ENCODE measurements around the gene LINC00237. TPM values are rescaled to one million over a fixed set of nuclear protein-coding genes. Genes with fewer than 3 reads are reported as not detected.

The LINC00237 gene
- total RNA-seq, 1 experiment from 2014 or later = 0.90 TPM

- H2BK15ac ChIP-seq (ENCODE audit: low read depth, low read length) = no peak overlapping the region
- no peak overlapping the region for H3K27ac Mint-ChIP-seq
- H3K9me3 Mint-ChIP-seq = no peaks in the 10 kb centered on the region
Observed at GRCh38 chr20:21146215-21146614, 40.1 kb upstream of the LINC00237 start.

More at GRCh38 chr20:21146215-21146614, 40.1 kb upstream of the LINC00237 start:
- Histone ChIP-seq H3K56ac (ENCODE audit: insufficient read length, low read depth, low read length) (no peak overlapping the region), H3K9me3 (ENCODE audit: control insufficient read depth, low read depth, low read length) (no peaks in the 10 kb centered on the region), H3K27me3 (ENCODE audit: insufficient read depth, low read length) (no peaks in the 10 kb centered on the region), H2BK5ac (ENCODE audit: insufficient read length, low read length) (no peak overlapping the region), H2BK120ac (ENCODE audit: low read depth, low read length, poor library complexity, severe bottlenecking) (no peak overlapping the region), H3K23ac (ENCODE audit: insufficient read length, low read depth, low read length) (no peak overlapping the region), H3T11ph (ENCODE audit: low read length) (no peak overlapping the region), H3K9ac (ENCODE audit: extremely low read depth, insufficient read length, low read length) (no peak overlapping the region), H4K8ac (replicated peaks; ENCODE audit: insufficient read length, low read depth, low read length) (no peak overlapping the region), H3K27ac (ENCODE audit: insufficient read length, low read depth, low read length) (no peak overlapping the region), H3K4me1 (ENCODE audit: insufficient read depth, low read length) (no peaks in the 10 kb centered on the region), H2BK20ac (ENCODE audit: low read depth, low read length, poor library complexity, severe bottlenecking) (no peak overlapping the region), H2BK12ac (ENCODE audit: insufficient read length, low read depth, low read length) (no peak overlapping the region), H3K14ac (ENCODE audit: insufficient read depth, low read length) (no peak overlapping the region), H4K5ac (ENCODE audit: insufficient read length, low read depth, low read length) (no peak overlapping the region), H2AK5ac (ENCODE audit: insufficient read length, low read length) (no peak overlapping the region), H4K20me1 (ENCODE audit: control insufficient read depth, insufficient read depth, insufficient read length) (peaks cover 3% of the 10 kb centered on the region), H3K79me1 (ENCODE audit: insufficient read depth, low read depth, low read length, poor library complexity, severe bottlenecking) (no peaks in the 10 kb centered on the region), H2AFZ (ENCODE audit: low read length) (no peak overlapping the region), H3K4me2 (ENCODE audit: insufficient read depth, insufficient read length, low read length) (no peak overlapping the region), H3K79me2 (ENCODE audit: insufficient read depth, low read length) (no peaks in the 10 kb centered on the region), H3K4ac (ENCODE audit: low read depth, low read length) (no peak overlapping the region), H3K23me2 (ENCODE audit: insufficient read length, low read depth, low read length, poor library complexity, severe bottlenecking) (no peaks in the 10 kb centered on the region), H3K18ac (ENCODE audit: insufficient read length, low read depth, low read length) (no peak overlapping the region), H4K91ac (ENCODE audit: insufficient read length, low read depth, low read length) (no peak overlapping the region)
- DNase-seq = no peak
- TF ChIP-seq CTCF (conservative IDR thresholded peaks at IDR 0.05) = no peak
- peaks cover 3 to 11% (median 10%) of the 10 kb centered on the region in 3 experiments; a peak in 4 of 7 replicates for H3K36me3 Mint-ChIP-seq (ENCODE audit: insufficient read depth in 1 of 3, low read depth in 3 of 3)
- H3K4me3 Mint-ChIP-seq = no peak overlapping the region
- no CpG with 5 or more reads among the region's 4 CpGs for WGBS (ENCODE audit: extremely low coverage, insufficient read length, low lambda C conversion rate)
- no peaks in the 10 kb centered on the region for H3K27me3 Mint-ChIP-seq (ENCODE audit: low read depth)
- H3K4me1 Mint-ChIP-seq = peaks cover 0 to 3% of the 10 kb centered on the region in 2 experiments; a peak in 2 of 4 replicates

Data from H9 (cell line).